Embryonic facial prominence (tissue), 1 donor: ENCODE results near the gene TUBB8.
"Not testable (repeated sequence)": the region's sequence is repeated elsewhere in the genome, so short reads cannot be mapped to it uniquely, and the experiment has no call there.

Experiments
- DNase-seq: peaks from one replicate; pipeline ENCODE4 v3.0.0-alpha.2; 2016; ENCODE audit errors: extremely low spot score

TUBB8 gene

DNA sequence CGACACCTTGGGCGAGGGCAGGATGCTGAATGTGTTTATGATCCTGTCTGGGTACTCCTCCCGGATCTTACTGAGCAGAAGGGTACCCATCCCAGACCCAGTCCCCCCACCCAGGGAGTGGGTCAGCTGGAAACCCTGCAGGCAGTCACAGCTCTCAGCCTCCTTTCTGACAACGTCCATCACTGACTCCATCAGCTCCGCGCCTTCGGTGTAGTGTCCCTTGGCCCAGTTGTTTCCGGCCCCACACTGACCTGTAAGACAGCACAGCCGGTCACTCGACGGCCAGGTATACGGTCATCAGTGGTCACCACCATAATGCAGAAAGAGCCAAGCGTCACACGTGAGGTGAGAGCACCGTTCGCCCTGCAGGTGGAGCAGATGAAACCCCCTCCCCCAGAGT lies 1.2 kb downstream of the TUBB8 start:
- not testable (repeated sequence) for DNase-seq

DNA sequence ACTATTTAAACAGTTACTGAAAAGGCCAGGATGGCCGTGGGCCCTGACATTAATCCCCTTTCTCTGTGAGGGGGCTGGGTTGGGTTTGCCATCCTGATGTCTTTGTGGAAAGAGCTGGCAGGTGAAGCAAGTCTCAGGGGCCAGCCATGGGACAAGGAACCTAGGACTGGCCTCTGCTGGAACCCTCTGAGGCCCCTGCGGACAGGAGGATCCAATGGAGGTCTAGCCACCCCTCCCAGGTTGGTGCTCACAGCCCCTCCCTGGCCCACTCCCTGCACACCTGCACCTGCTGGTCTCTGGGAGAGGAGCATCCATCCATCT lies 35.8 kb downstream of the TUBB8 start:
- DNase-seq, result not testable (repeated sequence)

DNA sequence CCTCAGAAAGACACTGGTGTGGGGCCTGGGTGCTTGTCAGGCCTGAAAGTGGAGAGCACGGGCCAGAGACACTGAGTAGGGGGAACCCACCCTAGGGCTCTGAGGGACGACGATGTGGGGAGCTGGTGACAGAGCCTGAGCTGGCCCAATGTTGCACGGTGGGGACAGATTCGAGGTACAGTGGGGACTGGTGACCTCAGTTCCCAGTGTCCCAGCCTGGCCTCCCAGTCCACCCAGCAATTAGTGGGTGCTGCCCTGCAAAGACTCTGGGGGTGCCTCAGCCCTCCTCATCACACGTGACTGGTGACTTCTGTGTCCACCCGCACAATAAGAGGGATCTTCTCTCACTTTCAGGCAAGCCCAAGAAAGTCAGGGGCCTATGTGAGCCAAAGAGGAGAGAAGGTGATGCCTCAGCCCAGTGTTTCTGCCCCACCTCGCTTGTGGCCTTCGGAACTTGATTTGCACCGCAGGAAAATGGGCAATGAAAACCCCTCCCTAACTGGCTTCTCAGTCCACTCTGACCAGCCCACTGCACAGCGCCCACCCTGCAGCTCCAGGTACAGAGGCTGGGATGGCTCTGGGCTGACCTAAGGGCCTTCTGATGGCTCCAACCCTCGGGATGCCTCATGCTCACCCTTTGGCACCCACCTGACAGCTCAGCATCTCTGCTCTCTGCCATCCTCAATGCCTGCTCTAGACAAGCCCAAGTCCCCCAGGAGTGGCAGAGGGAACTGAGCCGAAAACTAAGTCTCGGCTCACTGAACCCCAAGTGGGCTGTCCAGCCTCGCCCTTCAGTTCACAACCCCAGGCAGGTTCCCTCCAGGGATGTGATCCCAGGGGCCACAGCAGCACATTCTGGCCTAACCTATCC lies 36.4 kb downstream of the TUBB8 start:
- not testable (repeated sequence) for DNase-seq

DNA sequence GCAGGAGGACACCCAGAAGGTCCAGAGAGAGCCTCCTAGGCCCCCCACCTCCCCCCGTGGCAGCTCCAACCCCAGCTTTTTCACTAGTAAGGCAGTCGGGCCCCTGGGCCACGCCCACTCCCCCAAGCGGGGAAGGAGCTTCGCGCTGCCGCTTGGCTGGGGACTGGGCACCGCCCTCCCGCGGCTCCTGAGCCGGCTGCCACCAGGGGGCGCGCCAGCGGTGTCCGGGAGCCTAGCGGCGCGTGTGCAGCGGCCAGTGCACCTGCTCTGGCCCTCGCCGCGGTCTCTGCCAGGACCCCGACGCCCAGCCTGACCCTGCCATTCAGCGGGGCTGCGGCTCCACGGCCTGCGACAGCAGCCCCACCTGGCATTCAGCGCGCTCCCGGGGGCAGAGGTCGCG lies 37.8 kb downstream of the TUBB8 start:
- not testable (repeated sequence) for DNase-seq

DNA sequence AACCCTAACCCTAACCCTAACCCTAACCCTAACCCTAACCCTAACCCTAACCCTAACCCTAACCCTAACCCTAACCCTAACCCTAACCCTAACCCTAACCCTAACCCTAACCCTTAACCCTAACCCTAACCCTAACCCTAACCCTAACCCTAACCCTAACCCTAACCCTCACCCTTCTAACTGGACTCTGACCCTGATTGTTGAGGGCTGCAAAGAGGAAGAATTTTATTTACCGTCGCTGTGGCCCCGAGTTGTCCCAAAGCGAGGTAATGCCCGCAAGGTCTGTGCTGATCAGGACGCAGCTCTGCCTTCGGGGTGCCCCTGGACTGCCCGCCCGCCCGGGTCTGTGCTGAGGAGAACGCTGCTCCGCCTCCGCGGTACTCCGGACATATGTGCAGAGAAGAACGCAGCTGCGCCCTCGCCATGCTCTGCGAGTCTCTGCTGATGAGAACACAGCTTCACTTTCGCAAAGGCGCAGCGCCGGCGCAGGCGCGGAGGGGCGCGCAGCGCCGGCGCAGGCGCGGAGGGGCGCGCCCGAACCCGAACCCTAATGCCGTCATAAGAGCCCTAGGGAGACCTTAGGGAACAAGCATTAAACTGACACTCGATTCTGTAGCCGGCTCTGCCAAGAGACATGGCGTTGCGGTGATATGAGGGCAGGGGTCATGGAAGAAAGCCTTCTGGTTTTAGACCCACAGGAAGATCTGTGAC lies 38.7 kb downstream of the TUBB8 start:
- DNase-seq, result not testable (repeated sequence)
